HPDE6-E6E7 (cell line): Measurements from ENCODE around the gene USP6NL.
"Not testable (repeated sequence)": the region's sequence is repeated elsewhere in the genome, so short reads cannot be mapped to it uniquely, and the experiment has no call there.

Source experiments
- DNase-seq: peaks from one replicate; pipeline ENCODE4 v3.0.0; 2011; ENCODE audit warnings: missing footprints; ENCODE audit errors: extremely low spot score

USP6NL gene

DNA sequence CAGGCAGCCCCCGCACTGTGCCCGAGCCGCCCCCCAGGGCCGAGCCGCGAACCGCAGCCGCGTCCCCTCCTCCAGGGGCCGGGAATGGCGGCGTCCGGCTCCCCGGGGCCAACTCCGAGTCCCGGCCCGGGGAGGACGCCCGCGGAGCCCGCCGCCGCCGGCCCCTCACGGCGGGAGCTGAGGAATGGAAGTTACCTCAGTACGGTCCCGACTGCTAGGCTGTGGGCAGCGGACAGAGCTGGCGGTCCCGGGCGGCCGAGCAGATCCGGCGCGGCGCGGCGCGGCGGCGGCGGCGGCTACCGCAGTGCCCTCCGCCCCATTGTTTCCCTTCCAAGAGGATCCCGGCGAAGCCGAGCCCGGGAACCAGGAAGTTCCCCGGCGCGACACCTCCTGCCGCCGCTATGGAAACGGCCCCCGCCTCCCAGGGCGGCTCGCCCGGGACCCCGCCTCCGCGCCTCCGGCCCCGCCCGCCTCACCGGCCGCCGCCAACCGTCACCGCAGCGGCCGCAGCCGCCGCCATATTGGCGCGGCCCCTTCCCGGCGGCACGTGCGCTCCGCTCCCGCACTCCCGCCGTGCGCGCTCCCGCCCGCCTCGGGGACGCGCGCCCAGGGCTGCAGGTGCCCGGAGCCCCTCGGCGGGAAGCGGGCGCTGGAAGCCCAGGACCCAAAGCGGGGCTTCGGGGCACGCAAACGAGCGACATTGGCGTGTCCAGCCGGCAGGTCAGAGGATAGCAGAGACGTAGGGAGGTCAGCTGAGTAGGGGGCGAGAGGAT lies at the start of gene USP6NL:
Gene USP6NL (minus strand): TSS at position 403 of the 773 bp plus-strand sequence. CDS start 14,016 bp downstream, outside the sequence.
- peak; percentile 46 for DNase-seq

DNA sequence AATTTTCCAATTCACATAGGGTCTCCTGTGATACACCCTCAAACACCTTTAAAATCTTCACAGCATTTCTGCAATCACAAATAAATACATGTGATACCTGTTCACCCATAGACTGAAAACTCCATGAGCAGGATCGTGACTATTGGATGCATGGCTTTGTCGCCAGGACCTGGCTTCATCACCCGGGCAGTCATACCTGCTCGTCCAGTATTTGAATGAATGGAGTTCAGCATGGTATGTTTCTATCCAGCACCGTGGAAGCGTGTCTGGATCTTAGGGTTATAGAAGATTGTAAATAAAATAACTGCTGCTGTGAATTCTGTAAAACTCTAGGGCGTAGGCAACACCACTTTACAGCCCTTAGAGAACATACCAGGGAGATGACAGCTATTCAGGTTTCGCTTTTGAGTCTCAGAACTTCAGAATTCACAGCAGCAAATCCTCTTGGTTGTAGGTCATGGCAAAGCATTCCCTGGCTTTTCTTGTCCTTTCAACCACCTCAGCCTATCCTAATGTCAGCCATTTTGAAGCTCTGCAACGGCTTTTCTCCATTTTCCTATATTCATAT lies 47.4 kb upstream of the USP6NL start:
- no peak for DNase-seq

DNA sequence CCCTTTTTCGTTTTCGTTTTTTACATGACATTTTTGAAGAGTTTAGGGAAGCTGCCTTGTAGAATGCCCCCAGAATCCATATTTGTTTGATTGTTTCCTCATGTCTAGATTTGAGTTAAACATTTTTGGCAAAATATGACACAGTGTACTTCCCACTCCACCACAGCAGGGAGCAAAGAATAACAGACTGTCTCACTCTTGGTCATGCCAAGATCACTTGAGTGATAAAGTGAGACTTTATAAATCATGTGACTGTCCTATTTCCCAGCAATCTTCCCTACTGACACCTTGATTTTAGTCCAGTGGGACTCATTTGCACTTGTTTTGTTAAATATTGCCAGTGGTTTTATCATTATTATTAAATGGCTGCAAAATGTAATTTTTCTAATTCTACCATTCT lies 44.4 kb upstream of the USP6NL start:
- DNase-seq, result no peak

DNA sequence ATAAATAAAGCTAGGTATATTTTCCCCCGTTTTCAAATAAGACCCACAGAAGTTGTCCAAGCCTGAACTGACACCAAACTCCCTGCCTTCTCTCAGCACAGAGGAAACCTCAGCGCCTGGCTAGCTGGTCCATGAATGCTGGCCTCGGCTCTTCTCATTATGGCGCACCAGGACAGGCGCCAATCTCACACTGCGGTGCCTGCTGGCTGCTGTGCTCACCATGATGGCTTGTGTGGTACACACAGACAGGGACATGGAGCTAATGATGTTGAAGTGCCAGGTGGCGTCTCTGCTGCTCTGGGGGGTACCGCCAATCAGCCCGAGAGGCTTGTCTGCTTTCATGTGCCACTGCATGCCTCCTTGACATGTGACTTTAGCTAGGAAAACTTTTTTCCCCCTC lies 43.2 kb upstream of the USP6NL start:
- DNase-seq, result no peak

DNA sequence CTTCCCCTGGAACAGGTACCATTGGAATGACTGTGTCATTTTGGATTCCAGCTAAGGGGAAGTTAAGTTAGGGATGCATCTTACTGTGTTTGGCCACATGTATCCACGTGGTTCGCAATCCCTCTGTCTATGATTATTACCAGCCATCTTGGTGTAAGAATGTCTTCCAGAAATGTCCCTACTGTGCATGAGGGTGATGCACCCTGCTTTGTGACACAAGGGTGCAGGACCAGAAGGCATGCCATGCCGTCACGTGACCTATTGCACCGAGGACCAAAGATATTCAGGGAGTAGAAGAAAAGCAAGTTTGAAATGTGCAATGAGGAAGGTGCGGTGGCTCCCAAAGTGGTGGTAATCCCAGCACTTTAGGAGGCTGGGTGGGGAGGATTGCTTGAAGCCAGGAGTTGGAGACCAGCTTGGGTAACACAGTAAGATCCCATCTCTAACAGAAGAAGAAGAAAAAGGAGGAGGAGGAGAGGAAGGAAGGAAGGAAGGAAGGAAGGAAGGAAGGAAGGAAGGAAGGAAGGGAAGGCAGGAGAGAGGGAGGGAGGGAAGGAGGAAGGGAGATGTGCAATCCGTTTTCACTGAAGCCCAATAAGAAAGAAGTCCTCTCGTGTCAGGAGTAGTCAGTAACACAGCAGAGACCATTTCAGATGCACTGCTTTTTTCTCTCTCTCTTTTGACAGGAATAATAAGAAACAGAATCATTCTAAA lies 42.5 kb upstream of the USP6NL start:
- no peak for DNase-seq

DNA sequence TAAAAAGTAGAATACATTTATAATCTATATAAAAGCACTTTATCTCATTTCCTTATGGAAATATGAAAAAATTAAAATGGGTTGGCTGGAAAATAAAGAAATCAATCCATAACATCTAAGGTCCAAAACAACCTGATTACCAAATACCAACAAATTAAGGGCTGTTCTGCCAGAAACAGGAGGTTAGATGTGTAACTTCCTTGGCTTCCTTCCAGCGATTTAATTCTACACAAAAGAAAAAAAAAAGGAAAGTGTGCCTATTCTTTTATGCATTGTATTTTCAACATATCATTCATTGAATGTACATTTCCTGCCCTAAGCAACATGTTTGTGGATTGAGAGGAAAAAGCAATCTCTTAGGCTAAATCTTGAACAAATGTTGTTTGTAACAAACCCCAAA lies 36.2 kb upstream of the USP6NL start:
- no peak for DNase-seq

DNA sequence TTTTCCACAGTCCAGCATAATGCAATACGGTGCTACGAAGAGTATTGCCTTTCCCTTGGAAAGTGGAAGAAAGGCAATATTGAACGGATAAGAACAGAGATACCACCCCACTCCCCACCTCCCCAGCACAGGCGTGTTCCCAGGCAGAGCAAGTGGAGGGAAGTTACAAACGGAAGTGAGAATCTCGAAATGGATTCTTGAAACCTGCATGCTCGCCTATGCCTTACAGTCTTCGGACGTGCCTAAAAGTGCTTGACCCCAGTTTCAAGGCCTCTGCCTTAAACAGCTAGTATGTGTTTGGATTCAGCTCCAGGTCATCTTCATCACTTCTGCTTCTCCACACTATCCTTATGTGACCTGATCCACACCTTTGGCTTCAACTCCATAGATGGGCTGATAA lies 35.0 kb upstream of the USP6NL start:
- no peak for DNase-seq

DNA sequence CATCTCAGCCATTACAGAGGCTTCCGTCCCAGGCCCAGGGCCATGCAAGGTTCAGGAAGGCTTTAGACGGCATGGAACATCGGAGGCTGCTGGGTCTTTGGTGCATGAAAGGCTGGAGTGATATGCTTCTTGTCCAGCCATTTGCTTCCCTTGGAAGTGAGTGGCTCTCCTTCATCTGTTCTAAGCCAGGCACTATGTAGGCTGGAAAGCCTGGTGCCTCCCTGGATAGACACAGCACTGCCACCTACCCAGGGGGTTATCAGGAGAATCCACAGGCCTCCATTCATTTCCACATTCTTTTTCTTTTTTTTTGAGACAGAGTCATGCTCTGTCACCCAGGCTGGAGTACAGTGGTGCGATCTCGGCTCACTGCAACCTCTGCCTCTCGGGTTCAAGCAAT lies 31.6 kb upstream of the USP6NL start:
- DNase-seq, result no peak

DNA sequence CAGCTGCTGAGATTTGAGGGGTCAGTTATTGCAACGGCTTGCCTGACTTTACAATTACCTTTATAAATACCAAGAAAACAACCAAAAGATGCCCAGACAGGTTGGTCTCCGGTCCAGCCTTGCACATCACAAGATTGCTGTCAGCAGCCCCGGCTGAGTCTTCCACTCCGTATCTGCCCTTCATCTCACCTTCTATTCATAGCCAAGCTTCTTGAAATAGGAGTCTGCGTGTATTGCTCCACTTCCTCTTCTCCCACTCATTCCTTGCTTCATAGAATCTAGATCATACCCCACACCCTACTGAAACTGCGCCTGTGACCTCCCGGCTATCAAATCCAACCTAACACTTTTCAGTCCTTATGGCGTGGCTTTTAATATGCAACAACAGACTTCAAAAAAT lies 31.1 kb upstream of the USP6NL start:
- DNase-seq, result no peak

DNA sequence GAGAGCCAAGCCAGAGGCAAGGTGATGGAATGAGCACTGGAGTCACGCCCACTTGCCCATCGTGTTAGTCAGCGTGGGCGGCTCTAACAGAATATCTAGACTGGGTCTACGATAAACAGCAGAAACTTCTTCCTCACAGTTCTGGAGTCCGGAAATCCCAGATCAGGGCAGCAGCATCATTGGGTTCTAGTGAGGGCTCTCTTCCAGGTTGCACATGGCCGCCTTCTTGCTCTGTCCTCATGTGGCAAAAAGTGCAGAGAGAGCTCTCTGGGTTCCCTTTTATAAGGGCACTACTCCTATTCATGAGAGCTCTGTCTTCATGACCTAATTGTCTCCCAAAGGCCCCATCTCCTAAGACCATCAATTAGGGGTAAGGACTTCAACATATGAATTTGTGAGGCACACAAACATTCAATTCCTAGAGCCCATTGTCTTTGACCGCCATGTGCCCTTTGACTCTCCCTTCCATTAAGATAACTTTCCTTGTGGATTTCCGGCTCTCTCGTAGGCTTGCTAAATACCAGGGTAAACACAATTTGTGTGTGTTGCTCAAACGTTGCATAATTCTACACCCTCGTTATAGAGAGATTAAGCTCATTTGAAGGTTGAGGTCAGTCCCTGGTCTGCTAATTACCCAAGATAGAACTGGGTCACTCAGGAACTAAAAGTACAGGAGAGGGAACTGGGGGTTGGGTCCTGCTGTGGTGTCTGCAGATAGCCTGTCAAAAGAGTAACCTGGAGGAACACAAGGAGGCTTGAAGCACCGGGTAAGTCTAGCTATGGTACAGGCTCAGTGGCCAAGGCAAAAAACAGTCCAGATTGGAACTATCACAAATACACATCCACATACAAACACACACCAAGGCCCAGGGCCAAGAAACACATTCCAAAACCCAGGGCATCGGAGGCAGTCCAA lies 28.7 kb upstream of the USP6NL start:
- DNase-seq, result no peak

DNA sequence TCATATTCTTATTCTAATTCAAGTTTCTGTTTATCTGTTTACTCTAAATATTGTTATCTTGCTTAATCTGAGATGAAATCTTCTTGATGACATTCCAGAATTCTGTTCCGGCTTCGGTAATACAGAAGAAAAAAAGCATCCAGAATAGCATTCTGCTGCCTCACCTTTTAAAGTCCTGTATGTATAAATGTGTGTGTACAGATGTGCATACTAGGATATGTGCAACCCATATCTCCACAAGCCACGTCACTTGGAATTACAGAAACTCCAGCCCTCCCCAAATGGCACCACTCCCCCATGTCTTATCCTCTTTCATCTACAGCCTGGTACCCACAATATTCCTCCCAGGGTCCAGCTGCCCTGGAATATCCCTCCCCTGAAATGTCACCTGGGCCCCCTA lies 27.9 kb upstream of the USP6NL start:
- no peak for DNase-seq

DNA sequence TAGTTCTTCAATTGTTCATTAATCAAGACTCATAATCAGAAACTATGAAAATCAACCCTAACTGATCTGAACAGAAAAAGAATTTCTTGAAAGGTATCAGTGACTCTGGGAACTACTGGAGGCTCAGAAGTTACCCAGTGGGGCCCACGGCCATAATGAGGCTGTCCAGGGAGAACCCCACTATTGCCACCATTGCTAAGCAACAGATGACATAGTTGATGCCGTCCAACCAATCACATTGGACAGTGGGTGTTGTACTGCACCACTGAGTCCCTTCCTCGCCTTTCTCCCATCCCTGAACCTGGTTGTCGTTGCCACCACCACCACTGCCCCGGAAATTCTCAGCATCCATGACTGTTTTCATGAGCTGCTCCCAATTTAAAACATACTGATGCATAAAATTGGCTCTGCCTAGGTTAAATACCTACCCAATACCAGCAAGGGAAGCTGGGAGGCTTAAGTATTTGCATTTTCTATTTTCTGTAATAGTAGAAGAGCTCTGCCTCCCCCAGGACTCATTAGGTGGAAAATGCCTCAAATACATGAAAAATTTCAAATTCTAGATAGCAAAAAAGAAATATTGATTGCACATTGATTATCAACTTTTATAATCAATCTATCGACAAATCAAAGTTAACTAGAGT lies 26.7 kb upstream of the USP6NL start:
- DNase-seq, result no peak

DNA sequence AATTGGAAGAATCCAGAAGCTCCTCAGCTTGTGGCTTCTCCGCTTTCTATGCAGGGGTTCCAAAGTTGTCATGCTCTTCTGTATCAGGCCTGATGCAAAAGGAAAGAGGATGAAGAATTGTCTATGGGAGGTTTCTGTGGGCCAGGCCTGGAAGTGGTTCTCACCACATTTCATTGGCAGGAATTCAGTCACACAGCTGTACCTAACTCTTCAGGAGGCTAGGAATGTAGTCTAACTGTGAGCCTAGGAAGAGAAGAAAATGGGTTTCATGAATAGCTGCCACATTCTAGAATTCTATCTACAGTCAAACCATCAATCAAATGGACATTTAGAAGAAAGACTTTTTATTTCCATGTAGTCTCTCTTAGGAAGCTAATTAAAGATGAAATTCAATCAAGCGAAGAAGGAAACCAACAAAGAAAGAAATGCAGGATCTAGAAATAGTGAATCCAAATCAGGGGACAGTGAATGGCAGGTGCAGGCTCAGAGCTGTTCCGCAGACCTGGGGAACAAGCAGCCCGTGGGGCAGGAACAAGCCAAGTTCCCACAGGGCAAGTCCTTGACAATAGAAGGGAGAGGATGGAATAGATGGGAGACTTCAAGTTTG lies 25.4 kb upstream of the USP6NL start:
- no peak for DNase-seq

DNA sequence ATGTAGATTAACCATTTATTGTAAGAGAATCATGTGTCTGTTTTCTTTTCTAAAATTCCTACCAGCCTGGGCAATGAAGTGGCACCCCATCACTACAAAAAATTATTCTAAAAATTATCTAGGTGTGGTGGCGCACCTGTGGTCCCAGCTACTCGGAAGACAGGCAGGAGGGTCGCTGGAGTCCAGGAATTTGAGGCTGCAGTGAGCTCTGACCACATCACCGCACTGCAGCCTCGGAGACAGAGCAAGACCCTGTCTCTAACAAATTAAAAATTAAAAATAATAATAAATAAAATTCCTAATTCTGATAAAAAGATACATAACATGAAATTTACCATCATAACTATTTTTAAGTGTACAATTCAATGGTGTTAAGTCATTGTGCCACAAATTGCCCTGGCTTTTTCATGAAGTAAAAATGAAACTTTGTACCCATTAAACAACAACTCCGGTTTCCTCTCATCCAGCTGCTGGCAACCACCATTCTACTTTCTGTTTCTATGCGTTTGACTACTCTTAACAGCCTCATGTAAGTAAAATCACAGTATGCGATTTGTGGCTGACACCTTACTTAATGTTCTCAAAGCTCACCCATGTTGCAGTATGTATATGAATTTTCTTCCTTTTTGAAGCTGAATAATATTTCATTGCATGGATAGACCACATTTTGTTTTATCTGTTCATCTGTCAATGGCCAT lies 20.6 kb upstream of the USP6NL start:
- DNase-seq, result no peak

DNA sequence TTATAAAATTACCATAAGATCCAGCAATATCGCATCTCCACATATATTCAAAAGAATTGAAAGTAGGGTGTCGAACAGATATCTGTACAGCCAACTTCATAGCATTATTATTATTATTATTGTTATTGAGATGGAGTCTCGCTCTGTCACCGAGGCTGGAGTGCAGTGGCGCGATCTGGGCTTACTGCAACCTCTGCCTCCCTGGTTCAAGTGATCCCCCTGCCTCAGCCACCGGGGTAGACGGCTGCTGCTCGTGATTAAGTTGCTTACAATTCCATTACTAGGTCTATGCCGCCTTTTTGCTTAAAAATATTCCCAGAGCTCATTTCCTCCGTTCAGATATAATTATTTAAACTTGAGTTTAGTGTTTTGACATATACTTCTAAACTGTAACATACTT lies 19.8 kb upstream of the USP6NL start:
- no peak for DNase-seq

DNA sequence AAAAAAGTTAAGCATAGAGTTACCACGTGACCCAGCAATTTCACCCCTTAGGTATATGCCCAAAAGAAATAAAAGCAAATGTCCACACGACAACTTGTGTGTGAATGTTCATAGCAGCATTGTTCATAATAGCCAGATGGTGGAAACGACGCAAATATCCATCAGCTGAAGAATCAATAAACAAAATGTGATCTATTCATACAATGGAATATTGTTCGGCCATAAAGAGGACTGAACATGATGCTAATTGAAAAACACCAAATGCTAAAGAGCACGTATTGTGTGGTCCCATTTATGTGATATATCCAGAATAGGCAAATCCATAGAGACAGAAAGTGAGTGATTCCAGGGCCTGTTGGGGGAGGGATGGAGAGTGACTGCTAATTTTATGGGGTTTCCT lies 18.3 kb upstream of the USP6NL start:
- no peak for DNase-seq

DNA sequence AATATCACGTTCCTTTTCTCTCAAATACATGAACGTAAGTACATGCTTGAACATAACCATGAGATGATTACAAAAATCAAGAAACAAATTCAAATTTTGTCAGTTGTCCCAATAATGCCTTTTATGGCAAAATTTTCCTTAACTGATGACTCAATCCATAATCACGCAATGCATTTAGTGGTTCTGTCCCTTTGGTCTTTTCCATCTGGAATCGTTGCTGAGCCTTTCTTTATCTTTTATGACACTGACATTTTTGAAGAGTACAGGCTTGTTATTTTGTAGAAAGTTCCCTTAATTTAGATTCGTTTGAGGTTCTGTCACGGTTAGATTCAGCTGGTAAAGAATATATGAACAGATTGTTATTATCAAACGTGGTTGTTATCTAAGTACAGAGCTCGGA lies 16.5 kb upstream of the USP6NL start:
- DNase-seq, result not testable (repeated sequence)

DNA sequence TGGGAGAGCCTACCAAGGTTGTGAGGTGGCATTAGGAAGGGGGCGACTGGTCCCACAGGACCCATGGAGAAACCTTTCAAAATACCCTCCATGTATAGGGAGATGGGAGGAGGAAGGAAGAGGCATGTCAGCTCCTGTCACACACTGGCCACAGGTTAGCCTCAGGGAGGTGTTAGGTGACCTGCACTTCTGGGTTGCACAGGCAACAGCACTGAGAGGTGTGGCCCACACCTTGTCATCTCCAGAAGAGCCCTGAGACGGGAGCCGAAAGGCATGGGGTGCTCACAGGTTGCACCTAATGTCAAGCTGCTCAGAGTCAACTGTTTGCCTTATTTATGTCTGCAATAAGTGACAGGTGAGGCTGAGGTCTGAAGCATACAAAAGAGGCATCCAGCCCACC lies 14.6 kb upstream of the USP6NL start:
- no peak for DNase-seq

DNA sequence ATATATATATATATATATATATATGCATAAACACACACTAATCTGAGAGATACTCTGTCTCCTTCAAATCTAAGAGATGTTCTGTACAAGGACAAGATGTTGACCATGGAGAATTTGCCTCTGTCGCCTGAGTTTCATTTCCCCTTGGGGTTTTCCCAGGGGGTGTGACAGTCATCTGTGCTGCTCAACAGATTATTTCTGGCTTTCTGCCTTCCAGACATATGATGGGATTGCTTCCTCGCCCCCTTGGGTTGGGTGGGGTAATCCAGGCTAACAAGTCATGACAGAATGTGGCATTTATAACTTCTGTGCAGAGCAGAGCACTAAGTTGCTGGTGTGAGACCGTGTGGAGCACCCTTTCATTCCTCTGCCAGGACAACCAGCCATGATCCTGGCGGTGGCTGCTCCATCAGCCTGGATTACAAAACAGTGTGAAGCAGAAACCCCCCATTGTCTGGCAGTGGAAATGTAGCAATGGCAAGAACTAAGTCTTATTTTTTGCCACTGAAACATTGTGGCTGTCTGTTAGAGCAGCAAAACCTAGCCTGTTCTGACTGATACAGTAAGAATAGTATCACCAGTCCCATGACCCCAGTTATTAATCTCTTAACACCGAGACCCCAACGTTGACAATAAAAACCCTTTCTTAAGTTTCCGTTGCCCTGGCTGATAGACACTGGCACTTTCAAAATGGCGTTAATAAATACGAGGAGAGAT lies 13.7 kb upstream of the USP6NL start:
- no peak for DNase-seq

DNA sequence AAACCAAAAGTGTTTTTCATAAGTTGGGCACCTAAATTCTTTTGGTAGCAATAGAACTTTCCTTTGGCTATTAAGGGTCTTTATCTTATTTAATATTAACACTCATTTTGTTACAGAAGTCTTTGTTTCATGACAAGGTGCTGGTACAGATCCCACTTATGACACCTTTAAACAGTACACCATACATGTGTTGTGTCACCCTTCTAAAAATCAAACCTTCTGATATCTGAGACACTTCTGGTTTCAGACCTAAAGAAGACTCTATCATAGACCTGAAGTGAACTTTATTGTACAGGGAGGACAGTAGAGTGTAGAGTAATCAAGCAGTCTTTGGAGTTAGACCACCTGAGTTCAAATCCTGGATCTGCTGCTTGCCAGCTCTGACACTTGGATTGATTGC lies 5.8 kb upstream of the USP6NL start:
- no peak for DNase-seq
